SJCRH30 (cell line): ENCODE results near the gene CD164L2. TPM values are rescaled to one million over a fixed set of nuclear protein-coding genes. Genes with fewer than 3 reads are reported as not detected.
"Not testable (repeated sequence)": the region's sequence is repeated elsewhere in the genome, so short reads cannot be mapped to it uniquely, and the experiment has no call there.

ENCODE experiments used
- DNase-seq, 2 experiments: peaks; one replicate each; pipeline ENCODE4 v3.0.0-alpha.2; 2015 to 2020
- H3K27ac ChIP-seq: fragments of 250-450 bp; sonication (Bioruptor Pico); 2 replicates; pipeline ENCODE4 v1.5.1; 2020; ENCODE audit warnings: mild to moderate bottlenecking, moderate library complexity
- H3K27me3 ChIP-seq: fragments of 250-450 bp; sonication (Bioruptor Pico); 2 replicates; pipeline ENCODE4 v1.5.1; 2020; ENCODE audit warnings: mild to moderate bottlenecking, moderate library complexity
- H3K36me3 ChIP-seq: fragments of 250-450 bp; sonication (Bioruptor Pico); 2 replicates; pipeline ENCODE4 v1.5.1; 2020; ENCODE audit warnings: mild to moderate bottlenecking, moderate library complexity
- H3K4me1 ChIP-seq: fragments of 250-450 bp; sonication (Bioruptor Pico); 2 replicates; pipeline ENCODE4 v1.5.1; 2020; ENCODE audit warnings: mild to moderate bottlenecking, moderate library complexity
- H3K4me3 ChIP-seq: fragments of 250-450 bp; sonication (Bioruptor Pico); 2 replicates; pipeline ENCODE4 v1.5.1; 2020; ENCODE audit warnings: mild to moderate bottlenecking, moderate library complexity
- H3K9me3 ChIP-seq: fragments of 250-450 bp; sonication (Bioruptor Pico); replicated peaks from 2 replicates; pipeline ENCODE4 v1.5.1; 2020; ENCODE audit warnings: mild to moderate bottlenecking, moderate library complexity
- total RNA-seq: library from RNA; depleted of rRNA; stranded (reverse); fragments of >200 nt; shearing (Covaris generic); gene quantifications from 2 replicates; pipeline ENCODE4 v1.2.3, GENCODE V29; 2014

Gene CD164L2
- total RNA-seq, 1 experiment from 2014 or later = not detected

- Histone ChIP-seq H3K36me3 (no peaks in the 10 kb centered on the region), H3K27ac (no peak overlapping the region), H3K4me3 (no peak overlapping the region), H3K4me1 (peaks cover 21% of the 10 kb centered on the region), H3K9me3 (no peaks in the 10 kb centered on the region), H3K27me3 (no peaks in the 10 kb centered on the region)
- no peak for DNase-seq
Measured at GRCh38 chr1:27398405-27399149, 15.4 kb upstream of the CD164L2 start.

- no peak overlapping the region for H3K27ac ChIP-seq
- H3K36me3 ChIP-seq = no peaks in the 10 kb centered on the region
- H3K4me1 ChIP-seq = peaks cover 16% of the 10 kb centered on the region
- H3K9me3 ChIP-seq = no peaks in the 10 kb centered on the region
- H3K27me3 ChIP-seq = no peaks in the 10 kb centered on the region
- H3K4me3 ChIP-seq = no peak overlapping the region
- DNase-seq = no peak
Measured at GRCh38 chr1:27397749-27398148, 14.6 kb upstream of the CD164L2 start.

DNA sequence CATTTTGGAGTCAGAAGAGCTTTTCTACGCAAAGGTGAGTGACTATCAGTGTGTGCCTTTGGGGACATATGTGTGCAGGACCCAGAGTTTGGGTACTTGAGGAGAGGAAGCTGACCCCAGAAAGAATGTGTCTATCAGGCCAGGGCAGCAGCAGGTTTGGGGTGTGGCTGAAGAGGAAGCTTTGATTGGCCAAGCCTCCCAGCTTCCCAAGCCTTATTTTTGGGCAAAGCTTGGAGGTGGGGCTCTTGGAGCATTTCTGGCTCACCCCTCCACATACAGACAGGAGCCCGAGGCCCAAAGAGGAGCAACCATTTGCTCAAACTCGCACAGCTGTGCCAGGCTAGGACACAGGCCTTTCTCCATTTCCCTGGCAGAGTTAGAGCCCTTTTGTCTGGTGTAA is 14.0 kb upstream of the CD164L2 start:
- Histone ChIP-seq H3K36me3 (no peaks in the 10 kb centered on the region), H3K27ac (no peak overlapping the region), H3K9me3 (no peaks in the 10 kb centered on the region), H3K4me3 (no peak overlapping the region), H3K27me3 (no peaks in the 10 kb centered on the region), H3K4me1 (peaks cover 10% of the 10 kb centered on the region)
- no peak for DNase-seq

DNA sequence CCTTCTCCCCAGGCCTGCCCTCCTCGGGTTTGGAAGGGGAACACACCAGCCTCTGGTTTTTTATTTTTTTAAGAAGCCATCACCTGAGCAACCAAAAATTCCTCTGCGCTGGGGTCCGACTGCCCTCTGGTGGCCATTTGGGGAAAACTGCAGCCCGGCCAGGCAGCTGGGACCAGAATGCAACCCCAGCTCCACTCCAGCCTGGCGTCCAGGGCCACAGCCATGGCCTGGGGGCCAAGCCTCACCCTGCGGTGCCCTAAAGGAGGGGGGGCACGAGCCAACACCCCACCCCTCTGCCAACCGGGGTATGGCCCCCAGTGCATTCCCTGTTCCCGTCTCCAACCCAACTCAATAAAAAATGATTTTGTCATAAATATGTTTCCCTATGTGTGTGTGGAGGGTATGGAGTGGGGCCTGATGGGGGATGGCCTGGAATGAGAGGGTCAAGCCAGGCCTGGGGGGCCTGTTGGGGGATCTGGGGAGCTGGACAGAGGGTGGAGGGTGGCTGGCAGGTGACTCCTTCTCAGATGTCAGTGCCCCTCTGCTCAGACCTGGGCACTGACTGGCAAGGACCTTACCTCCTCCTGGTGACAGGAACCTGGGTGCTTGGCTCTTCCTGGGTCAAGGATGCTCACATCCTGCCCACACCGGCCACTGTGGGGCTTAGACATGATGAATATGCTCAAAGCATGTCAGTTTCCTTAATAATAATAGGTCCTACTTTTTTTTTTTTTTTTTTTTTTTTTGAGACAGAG is 12.5 kb upstream of the CD164L2 start:
- Histone ChIP-seq H3K27me3 (no peaks in the 10 kb centered on the region), H3K4me1 (peaks cover 8% of the 10 kb centered on the region), H3K36me3 (no peaks in the 10 kb centered on the region), H3K9me3 (no peaks in the 10 kb centered on the region), H3K27ac (no peak overlapping the region), H3K4me3 (no peak overlapping the region)
- DNase-seq = peak; percentile 72 to 87

GRCh38 chr1:27394925-27395324 is 11.8 kb upstream of the CD164L2 start:
- H3K36me3 ChIP-seq = no peaks in the 10 kb centered on the region

GRCh38 chr1:27394282-27394658 is 11.1 kb upstream of the CD164L2 start:
- peaks cover 8% of the 10 kb centered on the region for H3K4me1 ChIP-seq
- H3K27me3 ChIP-seq = no peaks in the 10 kb centered on the region
- no peak overlapping the region for H3K27ac ChIP-seq
- no peaks in the 10 kb centered on the region for H3K9me3 ChIP-seq
- no peak for DNase-seq
- no peak overlapping the region for H3K4me3 ChIP-seq
- no peaks in the 10 kb centered on the region for H3K36me3 ChIP-seq

More at GRCh38 chr1:27394925-27395324, 11.8 kb upstream of the CD164L2 start:
- Histone ChIP-seq H3K9me3 (no peaks in the 10 kb centered on the region), H3K4me1 (peaks cover 8% of the 10 kb centered on the region), H3K4me3 (no peak overlapping the region), H3K27ac (no peak overlapping the region), H3K27me3 (no peaks in the 10 kb centered on the region)
- DNase-seq = no peak

DNA sequence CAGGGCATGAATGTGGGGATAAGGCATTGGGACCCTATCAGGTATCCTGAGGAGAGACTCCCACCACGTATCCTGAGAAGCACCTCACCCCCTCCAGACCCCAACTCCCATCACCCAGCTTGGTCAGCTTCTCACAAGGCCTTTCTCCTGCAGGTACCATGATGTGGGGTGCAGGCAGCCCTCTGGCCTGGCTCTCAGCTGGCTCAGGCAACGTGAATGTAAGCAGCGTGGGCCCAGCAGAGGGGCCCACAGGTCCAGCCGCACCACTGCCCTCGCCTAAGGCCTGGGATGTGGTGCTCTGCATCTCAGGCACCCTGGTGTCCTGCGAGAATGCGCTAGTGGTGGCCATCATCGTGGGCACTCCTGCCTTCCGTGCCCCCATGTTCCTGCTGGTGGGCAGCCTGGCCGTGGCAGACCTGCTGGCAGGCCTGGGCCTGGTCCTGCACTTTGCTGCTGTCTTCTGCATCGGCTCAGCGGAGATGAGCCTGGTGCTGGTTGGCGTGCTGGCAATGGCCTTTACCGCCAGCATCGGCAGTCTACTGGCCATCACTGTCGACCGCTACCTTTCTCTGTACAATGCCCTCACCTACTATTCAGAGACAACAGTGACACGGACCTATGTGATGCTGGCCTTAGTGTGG is 10.6 kb upstream of the CD164L2 start:
- H3K4me3 ChIP-seq = no peak overlapping the region
- peaks cover 8% of the 10 kb centered on the region for H3K4me1 ChIP-seq
- no peaks in the 10 kb centered on the region for H3K9me3 ChIP-seq
- H3K36me3 ChIP-seq = no peaks in the 10 kb centered on the region
- no peak for DNase-seq
- H3K27me3 ChIP-seq = no peaks in the 10 kb centered on the region
- no peak overlapping the region for H3K27ac ChIP-seq

GRCh38 chr1:27392778-27393635 is 9.9 kb upstream of the CD164L2 start:
- H3K4me3 ChIP-seq = peak overlapping the region; percentile 81
- H3K4me1 ChIP-seq = peaks cover 8% of the 10 kb centered on the region
- no peaks in the 10 kb centered on the region for H3K9me3 ChIP-seq
- peak overlapping the region; percentile 41; the same call in 1 of the 2 replicates for H3K27ac ChIP-seq
- no peaks in the 10 kb centered on the region for H3K36me3 ChIP-seq
- DNase-seq = no peak
- H3K27me3 ChIP-seq = no peaks in the 10 kb centered on the region

DNA sequence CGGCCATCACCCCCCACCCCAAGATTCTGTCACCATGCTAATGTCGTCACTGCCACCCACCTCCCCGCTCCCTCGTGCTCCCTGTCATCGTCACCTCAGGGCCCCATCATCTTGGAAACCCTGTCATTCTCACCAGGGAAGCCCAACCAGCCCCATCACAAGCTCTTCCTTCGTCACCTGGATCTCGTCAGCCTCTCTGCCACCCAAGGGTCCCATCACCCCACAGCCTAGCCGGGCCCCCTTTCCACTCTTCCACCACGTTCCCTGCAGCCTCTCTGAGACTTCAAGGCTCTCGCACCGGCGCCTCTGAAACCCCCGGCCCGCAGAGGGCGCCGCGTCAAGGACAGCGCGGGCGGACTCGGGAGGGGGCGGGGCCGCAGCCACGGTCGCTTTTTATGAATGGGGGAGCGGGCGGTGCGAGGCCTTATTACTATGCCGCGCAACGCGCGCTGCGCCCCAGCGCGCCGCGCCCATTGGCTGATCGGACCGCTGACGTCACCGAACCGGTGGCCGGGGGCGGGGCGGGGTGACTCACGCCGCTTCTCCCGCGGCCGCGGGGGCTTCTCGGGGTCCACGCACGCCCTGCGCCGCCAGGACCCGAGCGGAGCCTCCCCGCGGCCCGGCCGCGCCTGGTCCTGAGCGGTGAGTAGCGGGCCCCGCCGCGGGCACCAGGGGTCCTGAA is 9.1 kb upstream of the CD164L2 start, which contains the start of gene GPR3:
Gene GPR3, plus strand, starts transcription at position 527 of the 682 bp plus-strand sequence. CDS start 1,177 bp downstream, outside the sequence.
- Histone ChIP-seq H3K27ac (peak within 1 kb of the TSS; percentile 41; the same call in 1 of the 2 replicates), H3K4me1 (peaks cover 8% of the 10 kb centered on the region), H3K36me3 (no peaks in the 10 kb centered on the region), H3K27me3 (no peaks in the 10 kb centered on the region), H3K4me3 (peak within 1 kb of the TSS; percentile 81), H3K9me3 (no peaks in the 10 kb centered on the region)
- peak; percentile 95 to 98 for DNase-seq

- Histone ChIP-seq H3K4me1 (peaks cover 8% of the 10 kb centered on the region), H3K4me3 (peak overlapping the region; percentile 81), H3K9me3 (no peaks in the 10 kb centered on the region), H3K27ac (no peak overlapping the region), H3K36me3 (no peaks in the 10 kb centered on the region), H3K27me3 (no peaks in the 10 kb centered on the region)
- peak; percentile 43 to 57 for DNase-seq
Measured at GRCh38 chr1:27391511-27392095, 8.5 kb upstream of the CD164L2 start.

DNA sequence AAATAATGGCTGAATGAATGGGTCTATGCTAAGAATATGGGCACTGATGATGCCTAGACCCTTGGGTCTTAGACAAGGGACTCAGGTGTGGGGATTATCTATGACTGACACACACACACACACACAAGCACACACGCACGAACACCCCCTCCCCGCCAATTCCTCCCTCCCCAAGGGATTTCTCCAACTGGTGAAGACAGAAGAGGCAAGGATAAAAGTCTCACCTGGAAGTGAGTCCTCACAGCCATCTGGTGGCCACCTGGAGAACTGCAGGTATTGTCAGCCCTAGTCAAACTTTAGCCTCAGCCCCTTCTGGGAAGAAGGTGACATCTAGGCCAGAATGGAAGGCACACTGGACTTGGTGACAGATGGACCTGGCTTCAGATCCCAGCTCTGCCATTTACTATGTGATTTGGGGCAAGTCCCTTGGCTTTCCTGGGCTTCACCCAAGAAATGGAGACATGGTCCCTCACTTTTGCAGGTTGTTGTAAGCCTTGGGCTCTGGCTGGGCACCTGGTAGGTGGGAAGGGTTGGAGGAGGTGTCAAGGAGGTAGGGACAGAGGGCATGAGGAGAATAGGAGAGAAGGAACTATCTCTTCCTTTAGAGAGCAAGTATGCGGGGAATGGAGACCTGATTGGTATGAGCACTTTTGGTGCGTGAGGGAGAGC is 5.3 kb upstream of the CD164L2 start:
- Histone ChIP-seq H3K27ac (no peak overlapping the region), H3K4me3 (no peak overlapping the region), H3K27me3 (no peaks in the 10 kb centered on the region), H3K4me1 (no peaks in the 10 kb centered on the region), H3K9me3 (no peaks in the 10 kb centered on the region), H3K36me3 (no peaks in the 10 kb centered on the region)
- peak; percentile 62 to 83 for DNase-seq

DNA sequence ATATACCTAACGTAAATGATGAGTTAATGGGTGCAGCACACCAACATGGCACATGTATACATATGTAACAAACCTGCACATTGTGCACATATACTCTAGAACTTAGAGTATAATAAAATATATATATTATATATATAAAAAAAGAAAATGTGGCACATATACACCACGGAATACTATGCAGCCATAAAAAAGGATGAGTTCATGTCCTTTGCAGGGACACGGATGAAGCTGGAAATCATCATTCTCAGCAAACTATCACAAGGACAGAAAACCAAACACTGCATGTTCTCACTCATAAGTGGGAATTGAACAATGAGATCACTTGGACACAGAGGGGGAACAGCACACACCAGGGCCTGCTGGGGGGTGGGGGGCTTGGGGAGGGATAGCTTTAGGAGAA is 1.7 kb upstream of the CD164L2 start:
- not testable (repeated sequence) for H3K9me3 ChIP-seq, DNase-seq, H3K4me1 ChIP-seq, H3K27ac ChIP-seq, H3K4me3 ChIP-seq, H3K36me3 ChIP-seq
- H3K27me3 ChIP-seq = peaks cover 13% of the 10 kb centered on the region

- Histone ChIP-seq H3K4me1 (no peaks in the 10 kb centered on the region), H3K27me3 (peaks cover 22% of the 10 kb centered on the region), H3K4me3 (no peak overlapping the region), H3K36me3 (no peaks in the 10 kb centered on the region), H3K27ac (no peak overlapping the region), H3K9me3 (no peaks in the 10 kb centered on the region)
- no peak for DNase-seq
Measured at GRCh38 chr1:27383661-27384060, 528 bp upstream of the CD164L2 start.
